Natural killer cell treated with Interleukin-12 subunit alpha and Interleukin-12 subunit beta and Interleukin-15 and Interleukin-18, amount 100 ng/mL, for 72 hours (primary cell): ENCODE data around the gene SMOC1. TPM values are rescaled to one million over a fixed set of nuclear protein-coding genes. Genes with fewer than 3 reads are reported as not detected.
A peak's percentile ranks its signal among the peaks of the same experiment; 100 is the strongest.

ENCODE experiments used
- ATAC-seq, 2 donors: fragments of 150-1000 bp; cut with Tn5 transposase in 1 of 2; sonication (Bioruptor Pico), chemical (Tn5 transposase) in 1 of 2; 2 replicates each; pipeline ENCODE4 v1.10.0; 2021
- DNase-seq: peaks from one replicate; pipeline ENCODE4 v3.0.0; 2022; ENCODE audit warnings: low spot score
- H3K27ac Mint-ChIP-seq, 2 donors: 1 replicate in 1 of 2; 2 replicates in 1 of 2; pipeline ENCODE4 v1.8.0; 2022; ENCODE audit warnings: mixed read lengths in 2 of 2, mild to moderate bottlenecking in 1 of 2, moderate library complexity in 1 of 2
- H3K27me3 Mint-ChIP-seq, 2 donors: 1 replicate in 1 of 2; 2 replicates in 1 of 2; pipeline ENCODE4 v1.8.0; 2022; ENCODE audit warnings: mixed read lengths in 2 of 2
- H3K36me3 Mint-ChIP-seq: one replicate; pipeline ENCODE4 v1.8.0; 2022; ENCODE audit warnings: mixed read lengths
- H3K4me1 Mint-ChIP-seq, 2 donors: 1 replicate in 1 of 2; 2 replicates in 1 of 2; pipeline ENCODE4 v1.8.0; 2022; ENCODE audit warnings: low read depth in 2 of 2, mixed read lengths in 2 of 2, mild to moderate bottlenecking in 1 of 2
- H3K4me3 Mint-ChIP-seq: one replicate; pipeline ENCODE4 v1.8.0; 2022; ENCODE audit warnings: mixed read lengths
- H3K9me3 Mint-ChIP-seq: 2 replicates; pipeline ENCODE4 v1.8.0; 2022; ENCODE audit warnings: mixed read lengths
- total RNA-seq, 2 donors: library from RNA; stranded (reverse); gene quantifications; one replicate each; pipeline ENCODE4 v1.2.3, GENCODE V29; 2022

SMOC1 gene
- total RNA-seq = not detected

- Mint-ChIP-seq H3K27me3 (peaks cover 40 to 50% of the 10 kb centered on the region in 2 donors), H3K4me3 (no peak within 1 kb of the TSS), H3K36me3 (no peaks in the 10 kb centered on the region), H3K27ac (no peak within 1 kb of the TSS), H3K9me3 (no peaks in the 10 kb centered on the region), H3K4me1 (no peaks in the 10 kb centered on the region)
- DNase-seq (no peak), ATAC-seq (peak; percentile 43 to 54)
Measured at GRCh38 chr14:69879175-69880043, at the start of gene SMOC1. SMOC1 (plus strand) TSS chr14:69879416; CDS start chr14:69879679, 263 bp downstream.

- no peaks in the 10 kb centered on the region for H3K4me1 Mint-ChIP-seq
- DNase-seq (no peak), ATAC-seq (no peak)
- H3K36me3 Mint-ChIP-seq = no peaks in the 10 kb centered on the region
- peaks cover 6 to 25% of the 10 kb centered on the region in 2 donors for H3K27me3 Mint-ChIP-seq
- H3K9me3 Mint-ChIP-seq = no peaks in the 10 kb centered on the region
- no peak overlapping the region for H3K4me3 Mint-ChIP-seq
- no peak overlapping the region for H3K27ac Mint-ChIP-seq
Measured at GRCh38 chr14:69838881-69839416, 40.3 kb upstream of the SMOC1 start.

GRCh38 chr14:69839661-69840060 is 39.6 kb upstream of the SMOC1 start:
- peak in 1 of 2 donors; percentile 19 for ATAC-seq
- Mint-ChIP-seq H3K9me3 (no peaks in the 10 kb centered on the region), H3K4me1 (no peaks in the 10 kb centered on the region), H3K4me3 (no peak overlapping the region), H3K36me3 (no peaks in the 10 kb centered on the region), H3K27me3 (peaks cover 6 to 18% of the 10 kb centered on the region in 2 donors), H3K27ac (no peak overlapping the region)
- DNase-seq = no peak

GRCh38 chr14:69841656-69842055 is 37.6 kb upstream of the SMOC1 start:
- no peak overlapping the region for H3K27ac Mint-ChIP-seq

GRCh38 chr14:69842686-69843420 is 36.4 kb upstream of the SMOC1 start:
- DNase-seq (no peak), ATAC-seq (peak in 1 of 2 donors; percentile 29)
- no peaks in the 10 kb centered on the region for H3K36me3 Mint-ChIP-seq
- H3K4me3 Mint-ChIP-seq = no peak overlapping the region
- peaks cover 3 to 5% of the 10 kb centered on the region in 2 donors for H3K27me3 Mint-ChIP-seq
- H3K9me3 Mint-ChIP-seq = no peaks in the 10 kb centered on the region
- H3K27ac Mint-ChIP-seq = no peak overlapping the region
- no peaks in the 10 kb centered on the region for H3K4me1 Mint-ChIP-seq

More at GRCh38 chr14:69841656-69842055, 37.6 kb upstream of the SMOC1 start:
- no peaks in the 10 kb centered on the region for H3K36me3 Mint-ChIP-seq
- H3K4me3 Mint-ChIP-seq = no peak overlapping the region
- H3K4me1 Mint-ChIP-seq = no peaks in the 10 kb centered on the region
- no peak for DNase-seq
- H3K9me3 Mint-ChIP-seq = no peaks in the 10 kb centered on the region
- peaks cover 3 to 7% of the 10 kb centered on the region in 2 donors for H3K27me3 Mint-ChIP-seq
- no peak for ATAC-seq

GRCh38 chr14:69844171-69844570 is 35.0 kb upstream of the SMOC1 start:
- H3K27ac Mint-ChIP-seq = no peak overlapping the region
- no peaks in the 10 kb centered on the region for H3K4me1 Mint-ChIP-seq
- H3K9me3 Mint-ChIP-seq = no peaks in the 10 kb centered on the region
- peaks cover 5 to 14% of the 10 kb centered on the region in 2 donors for H3K27me3 Mint-ChIP-seq
- H3K4me3 Mint-ChIP-seq = no peak overlapping the region
- no peak for ATAC-seq
- no peaks in the 10 kb centered on the region for H3K36me3 Mint-ChIP-seq
- no peak for DNase-seq

GRCh38 chr14:69845050-69845581 is 34.1 kb upstream of the SMOC1 start:
- Mint-ChIP-seq H3K27ac (no peak overlapping the region), H3K9me3 (no peaks in the 10 kb centered on the region)
- no peak for ATAC-seq

GRCh38 chr14:69845787-69846186 is 33.4 kb upstream of the SMOC1 start:
- ATAC-seq (no peak), DNase-seq (no peak)
- Mint-ChIP-seq H3K27ac (no peak overlapping the region), H3K4me1 (no peaks in the 10 kb centered on the region), H3K27me3 (peaks cover 8 to 14% of the 10 kb centered on the region in 2 donors), H3K9me3 (no peaks in the 10 kb centered on the region), H3K4me3 (no peak overlapping the region), H3K36me3 (no peaks in the 10 kb centered on the region)

More at GRCh38 chr14:69845050-69845581, 34.1 kb upstream of the SMOC1 start:
- DNase-seq = no peak
- Mint-ChIP-seq H3K4me1 (no peaks in the 10 kb centered on the region), H3K27me3 (peaks cover 8 to 14% of the 10 kb centered on the region in 2 donors), H3K4me3 (no peak overlapping the region), H3K36me3 (no peaks in the 10 kb centered on the region)

GRCh38 chr14:69848156-69848555 is 31.1 kb upstream of the SMOC1 start:
- DNase-seq (no peak), ATAC-seq (no peak)
- H3K27ac Mint-ChIP-seq = no peak overlapping the region
- no peaks in the 10 kb centered on the region for H3K4me1 Mint-ChIP-seq
- no peaks in the 10 kb centered on the region for H3K36me3 Mint-ChIP-seq
- H3K9me3 Mint-ChIP-seq = no peaks in the 10 kb centered on the region
- no peak overlapping the region for H3K4me3 Mint-ChIP-seq
- peaks cover 12 to 14% of the 10 kb centered on the region in 2 donors for H3K27me3 Mint-ChIP-seq

GRCh38 chr14:69848903-69849391 is 30.3 kb upstream of the SMOC1 start:
- Mint-ChIP-seq H3K36me3 (no peaks in the 10 kb centered on the region), H3K4me1 (no peaks in the 10 kb centered on the region), H3K27ac (no peak overlapping the region), H3K27me3 (peaks cover 9 to 14% of the 10 kb centered on the region in 2 donors), H3K4me3 (no peak overlapping the region), H3K9me3 (no peaks in the 10 kb centered on the region)
- DNase-seq (no peak), ATAC-seq (no peak)

GRCh38 chr14:69850086-69850735 is 29.0 kb upstream of the SMOC1 start:
- Mint-ChIP-seq H3K36me3 (no peaks in the 10 kb centered on the region), H3K27me3 (peaks cover 11 to 14% of the 10 kb centered on the region in 2 donors), H3K4me1 (no peaks in the 10 kb centered on the region), H3K27ac (no peak overlapping the region), H3K9me3 (no peaks in the 10 kb centered on the region), H3K4me3 (no peak overlapping the region)
- no peak for DNase-seq
- no peak for ATAC-seq

GRCh38 chr14:69850736-69851112 is 28.5 kb upstream of the SMOC1 start:
- Mint-ChIP-seq H3K4me1 (no peaks in the 10 kb centered on the region), H3K36me3 (no peaks in the 10 kb centered on the region), H3K27me3 (peaks cover 11 to 14% of the 10 kb centered on the region in 2 donors), H3K9me3 (no peaks in the 10 kb centered on the region), H3K27ac (no peak overlapping the region), H3K4me3 (no peak overlapping the region)
- no peak for DNase-seq
- no peak for ATAC-seq
